Measurements from ENCODE around the gene KCNK3.

KCNK3 gene

DNA sequence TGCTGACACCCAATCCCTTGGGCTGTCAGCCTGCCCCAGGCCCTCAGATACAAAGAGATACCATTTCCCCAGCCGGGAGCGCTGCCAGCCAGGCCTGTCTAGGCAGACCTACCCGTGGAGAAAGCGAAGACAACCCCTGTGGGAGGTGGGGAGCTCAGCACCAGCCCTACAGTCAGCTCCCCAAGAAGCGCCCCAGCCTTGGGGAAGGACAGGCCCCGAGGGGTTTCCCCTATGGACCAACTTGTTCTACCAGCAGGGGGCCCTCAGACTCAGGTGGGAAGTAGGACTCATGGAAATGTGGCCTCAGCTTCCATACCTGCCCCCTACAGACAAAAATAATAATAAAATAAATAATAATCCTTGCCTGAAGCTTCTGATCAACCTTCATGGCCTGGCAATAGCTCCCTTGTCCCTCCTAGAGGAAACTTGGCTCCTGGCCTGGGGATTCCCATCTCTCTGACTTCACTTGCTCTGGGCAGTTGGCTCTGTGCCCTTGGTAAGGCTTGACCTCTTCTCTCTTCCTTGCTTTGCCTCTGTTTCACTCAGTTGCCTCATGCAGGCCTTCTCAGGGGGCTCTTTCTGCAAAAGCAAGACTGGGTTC lies 78.6 kb downstream of the KCNK3 start:
- FAIRE-seq (no peak), DNase-seq (ENCODE audit: insufficient read length, low spot score) (no peak)

DNA sequence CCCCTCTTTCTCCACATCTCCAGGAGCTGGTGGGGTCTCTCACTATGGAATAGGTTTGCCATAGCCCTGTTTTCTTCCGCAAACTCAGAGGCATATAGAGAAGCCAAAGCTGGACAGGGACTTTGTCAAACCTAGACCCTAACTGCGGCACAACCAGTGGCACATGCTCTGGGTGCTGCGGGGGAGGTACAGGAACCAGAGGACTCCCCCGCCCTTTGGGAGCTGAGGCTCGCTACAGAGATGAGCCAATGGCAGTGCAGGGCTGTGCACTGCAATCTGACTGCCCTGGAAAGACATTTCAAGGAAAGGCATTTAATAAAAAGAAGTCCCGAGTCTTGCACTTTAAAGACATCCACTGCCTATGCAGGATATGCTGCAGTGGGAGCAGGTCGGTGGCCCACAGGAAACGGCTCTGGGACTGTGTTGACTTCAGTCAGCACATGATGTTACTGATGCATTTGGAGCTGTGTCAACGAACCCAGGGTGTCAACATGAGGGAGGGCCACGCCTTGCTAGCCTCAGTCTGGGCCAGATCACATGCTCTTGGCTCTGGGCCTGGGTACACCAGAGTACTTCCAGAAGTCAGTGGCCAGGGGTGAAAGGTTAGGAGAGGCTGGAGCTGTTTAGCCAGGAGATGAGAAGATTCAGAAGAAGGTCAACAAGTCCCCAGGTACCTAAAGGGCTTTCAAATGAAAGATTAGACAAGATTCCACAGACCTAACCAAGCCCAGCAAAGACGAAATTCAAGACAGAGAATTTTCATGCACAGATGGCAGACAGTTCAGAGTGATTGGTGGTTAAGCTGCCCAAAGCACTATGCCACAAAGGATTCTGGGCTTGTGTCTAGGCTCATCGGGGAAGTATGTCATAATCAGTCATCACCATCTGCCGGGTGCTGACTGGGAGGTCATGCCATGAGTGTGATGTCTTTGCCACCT lies 79.8 kb downstream of the KCNK3 start:
- FAIRE-seq (no peak), DNase-seq (ENCODE audit: insufficient read length, low spot score) (no peak)

- DNase-seq (ENCODE audit: insufficient read length, low spot score), result no peak
- FAIRE-seq, result no peak
These were observed 83.8 kb downstream of the KCNK3 start for GRCh38 chr2:26776195-26776800.

DNA sequence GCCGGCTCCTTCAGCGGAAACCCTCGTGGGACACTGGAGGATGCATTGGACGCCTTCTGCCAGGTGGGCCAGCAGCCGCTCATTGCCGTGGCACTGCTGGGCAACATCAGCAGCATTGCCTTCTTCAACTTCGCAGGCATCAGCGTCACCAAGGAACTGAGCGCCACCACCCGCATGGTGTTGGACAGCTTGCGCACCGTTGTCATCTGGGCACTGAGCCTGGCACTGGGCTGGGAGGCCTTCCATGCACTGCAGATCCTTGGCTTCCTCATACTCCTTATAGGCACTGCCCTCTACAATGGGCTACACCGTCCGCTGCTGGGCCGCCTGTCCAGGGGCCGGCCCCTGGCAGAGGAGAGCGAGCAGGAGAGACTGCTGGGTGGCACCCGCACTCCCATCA lies 85.6 kb downstream of the KCNK3 start:
- DNase-seq (ENCODE audit: insufficient read length, low spot score) (no peak), FAIRE-seq (no peak)

DNA sequence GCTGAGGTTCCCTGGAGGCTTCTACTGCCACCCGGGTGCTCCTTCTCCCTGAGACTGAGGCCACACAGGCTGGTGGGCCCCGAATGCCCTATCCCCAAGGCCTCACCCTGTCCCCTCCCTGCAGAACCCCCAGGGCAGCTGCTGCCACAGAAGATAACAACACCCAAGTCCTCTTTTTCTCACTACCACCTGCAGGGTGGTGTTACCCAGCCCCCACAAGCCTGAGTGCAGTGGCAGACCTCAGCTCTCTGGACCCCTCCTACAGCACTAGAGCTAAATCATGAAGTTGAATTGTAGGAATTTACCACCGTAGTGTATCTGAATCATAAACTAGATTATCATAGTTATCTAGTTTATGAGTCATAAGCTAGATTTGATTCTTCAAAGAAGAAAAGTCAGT lies 86.0 kb downstream of the KCNK3 start:
- FAIRE-seq (no peak), DNase-seq (ENCODE audit: insufficient read length, low spot score) (no peak)

GRCh38 chr2:26780203-26780760 lies 87.8 kb downstream of the KCNK3 start:
- no peak for FAIRE-seq

More at GRCh38 chr2:26780203-26780760, 87.8 kb downstream of the KCNK3 start:
- no peak for DNase-seq (ENCODE audit: insufficient read length, low spot score)

Measured in GM19239 (cell line).